NCI-H146 treated with DMSO at 0.1 percent for 48 hours (cell line): ENCODE data around the gene CPNE4.

Experiments
- DNase-seq: peaks from one replicate; lab custom pipeline; 2025; ENCODE audit not compliant: unreplicated experiment; lab: John Stamatoyannopoulos, UW

CPNE4 gene

GRCh38 chr3:132017137-132017536, 17.7 kb downstream of the CPNE4 start:
- no peak for DNase-seq

- DNase-seq, result no peak
Measured at GRCh38 chr3:132016061-132017041, 18.5 kb downstream of the CPNE4 start.

DNA sequence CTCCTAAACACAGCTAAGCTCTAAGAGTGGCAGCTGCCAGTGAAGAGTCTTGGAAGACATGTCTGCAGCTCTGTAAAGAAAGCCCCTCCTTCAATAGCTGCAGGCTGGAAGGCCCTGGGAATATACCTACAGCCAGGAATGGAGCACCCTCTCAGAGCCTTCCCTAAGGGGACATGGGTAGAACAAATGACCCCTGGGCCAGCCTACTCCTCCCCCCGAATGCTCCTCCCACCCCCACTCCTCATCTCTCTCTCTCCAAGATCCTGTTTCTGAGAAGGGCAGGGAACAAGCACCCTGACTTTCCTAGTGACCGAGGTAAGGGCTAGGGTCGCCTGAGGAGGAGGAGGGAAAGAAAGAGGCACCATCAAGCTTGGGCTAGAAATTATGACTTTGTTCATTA, 20.7 kb downstream of the CPNE4 start:
- no peak for DNase-seq

GRCh38 chr3:132009241-132009640, 25.6 kb downstream of the CPNE4 start:
- DNase-seq, result no peak

DNA sequence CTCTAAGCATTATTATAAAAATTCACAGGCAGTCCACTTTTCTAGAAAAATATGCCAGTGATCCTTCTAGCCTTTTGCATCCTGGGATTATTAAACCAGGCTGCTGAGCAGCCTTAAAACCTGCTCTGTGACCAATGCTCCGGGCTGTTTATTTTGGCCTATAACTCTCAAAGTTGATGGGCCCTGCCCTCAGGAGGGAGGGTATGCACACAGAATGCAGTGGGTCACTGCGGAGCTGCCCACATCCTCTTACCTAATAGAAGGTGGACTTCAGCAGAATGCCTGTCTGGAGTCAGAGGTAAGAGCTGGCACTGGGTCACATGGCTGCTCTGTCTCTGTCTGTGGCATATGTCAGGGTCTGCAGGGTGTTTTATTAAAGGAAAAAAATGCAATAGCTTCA, 26.0 kb downstream of the CPNE4 start:
- DNase-seq, result no peak

GRCh38 chr3:132007617-132008016, 27.2 kb downstream of the CPNE4 start:
- DNase-seq, result no peak

DNA sequence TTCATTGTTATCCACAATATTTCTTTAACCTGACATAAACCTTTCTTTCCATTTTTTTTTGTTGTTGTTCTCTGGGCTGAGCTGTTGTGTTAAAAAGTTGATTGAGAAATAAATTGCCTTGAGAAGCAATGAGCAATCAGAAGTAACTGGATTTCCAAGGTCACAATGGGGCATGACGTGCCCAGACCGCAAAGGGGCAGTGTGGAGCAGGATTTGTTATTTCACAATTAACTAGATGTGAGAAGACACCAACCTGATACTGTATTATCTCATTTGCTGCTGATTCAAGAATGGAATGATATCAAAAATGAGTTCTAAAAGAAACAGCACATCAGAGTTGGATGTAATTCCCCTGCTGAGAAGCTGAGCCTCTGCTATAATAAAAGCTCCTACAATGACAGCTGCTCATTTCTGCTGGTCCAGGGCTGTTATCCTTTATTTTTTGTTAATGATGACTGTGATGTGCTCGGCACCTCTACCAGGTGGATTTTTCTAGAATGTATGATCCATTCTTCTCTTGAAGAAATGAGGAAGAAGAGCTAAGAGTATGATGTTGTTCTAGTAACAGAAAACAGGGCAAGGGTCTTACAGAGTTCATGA, 28.1 kb downstream of the CPNE4 start:
- peak; percentile 6 for DNase-seq

DNA sequence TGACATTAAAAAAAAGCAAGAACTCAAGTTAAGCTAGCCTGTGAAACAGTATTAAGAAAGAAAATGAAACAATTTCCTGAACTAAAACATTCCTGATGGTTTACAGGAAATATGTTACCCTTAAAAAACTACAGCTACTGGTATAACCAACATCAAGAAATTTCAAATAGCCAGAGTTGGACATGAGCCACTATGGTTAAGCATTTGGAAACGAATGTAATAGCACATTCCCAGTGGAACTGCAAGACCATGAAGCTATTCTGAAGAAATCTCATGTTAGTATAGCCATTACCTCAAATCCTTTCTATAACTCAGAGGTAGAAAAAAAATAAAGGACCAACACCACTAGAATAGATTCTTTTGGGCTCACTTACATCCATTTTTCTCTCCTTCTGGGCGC, 30.2 kb downstream of the CPNE4 start:
- DNase-seq, result no peak

DNA sequence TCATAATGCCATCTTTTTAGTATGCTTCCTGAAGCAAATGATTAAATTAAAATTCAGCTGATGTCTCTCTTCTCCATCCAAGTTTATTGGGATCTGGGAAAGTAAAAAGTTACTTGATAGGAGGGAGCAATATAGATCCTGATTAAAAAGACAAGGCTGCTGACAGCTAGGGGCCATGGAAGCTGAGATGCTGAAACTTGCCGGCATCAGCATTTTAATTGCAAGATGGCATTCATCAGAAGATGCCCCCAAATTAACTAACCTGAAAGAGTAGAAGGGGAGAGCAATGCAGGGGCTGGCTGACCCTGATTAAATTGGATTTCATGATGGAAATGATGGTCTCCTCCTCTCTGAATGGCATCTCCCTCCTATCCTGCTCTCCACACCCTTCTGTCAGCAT, 31.1 kb downstream of the CPNE4 start:
- no peak for DNase-seq

- no peak for DNase-seq
Measured at GRCh38 chr3:132001999-132002398, 32.8 kb downstream of the CPNE4 start.

- no peak for DNase-seq
Measured at GRCh38 chr3:132001036-132001435, 33.8 kb downstream of the CPNE4 start.

DNA sequence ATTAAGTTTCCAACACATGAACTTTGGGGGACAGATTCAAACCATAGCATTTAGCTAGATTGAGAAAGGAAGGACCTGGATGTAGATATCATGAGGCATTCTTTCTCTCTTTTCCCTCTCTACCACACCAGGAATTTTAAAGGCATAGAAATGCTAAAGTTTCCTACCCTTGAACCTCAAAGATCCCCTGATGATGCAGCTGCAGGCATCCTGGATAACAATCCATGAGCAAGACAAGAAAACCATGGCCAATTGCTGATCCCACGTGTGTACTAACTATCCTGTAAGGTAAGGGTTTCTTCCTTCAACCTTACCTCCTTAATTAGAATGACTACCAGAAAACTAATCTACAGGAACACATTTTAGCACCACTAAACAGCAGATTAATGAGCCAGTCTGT, 36.8 kb downstream of the CPNE4 start:
- no peak for DNase-seq

GRCh38 chr3:131995891-131996290, 38.9 kb downstream of the CPNE4 start:
- no peak for DNase-seq

DNA sequence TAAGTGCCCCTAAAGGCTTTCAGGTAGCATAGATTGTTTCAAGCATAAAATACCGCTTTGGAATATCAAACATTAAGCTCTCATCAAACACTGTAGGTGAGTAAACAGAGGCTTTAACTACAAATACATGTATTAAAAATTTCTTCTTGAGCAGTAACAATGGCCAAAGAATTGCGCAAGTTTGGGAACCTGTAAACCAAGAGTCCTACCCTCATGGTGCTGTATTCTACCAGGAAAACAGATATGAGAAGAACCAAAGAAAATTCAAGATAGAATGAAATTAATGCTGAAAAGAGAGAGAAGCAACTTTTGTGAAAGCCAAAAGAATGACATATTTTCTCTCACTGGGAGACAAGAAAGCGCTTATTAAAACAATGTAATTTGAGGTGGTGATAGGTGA, 45.5 kb downstream of the CPNE4 start:
- no peak for DNase-seq

GRCh38 chr3:131988209-131988608, 46.6 kb downstream of the CPNE4 start:
- no peak for DNase-seq

DNA sequence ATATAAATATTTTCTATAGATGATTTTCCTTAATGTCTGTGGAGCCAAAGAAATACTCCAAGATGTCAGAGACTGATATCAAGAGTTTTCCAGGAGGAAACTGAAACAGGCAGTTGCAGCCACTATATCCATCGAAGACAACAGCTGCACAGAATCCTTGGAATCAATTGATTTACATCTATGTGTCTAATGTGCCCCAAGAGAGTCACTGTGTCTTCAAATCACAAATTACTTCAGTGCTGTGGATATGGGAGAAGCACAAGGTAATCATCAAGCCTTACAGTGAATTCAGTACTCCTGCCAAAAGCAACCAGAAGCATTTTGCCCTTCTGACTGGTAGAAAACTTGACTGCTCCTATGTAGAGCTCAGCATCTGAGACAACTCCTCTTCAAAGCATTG, 51.1 kb downstream of the CPNE4 start:
- no peak for DNase-seq

DNA sequence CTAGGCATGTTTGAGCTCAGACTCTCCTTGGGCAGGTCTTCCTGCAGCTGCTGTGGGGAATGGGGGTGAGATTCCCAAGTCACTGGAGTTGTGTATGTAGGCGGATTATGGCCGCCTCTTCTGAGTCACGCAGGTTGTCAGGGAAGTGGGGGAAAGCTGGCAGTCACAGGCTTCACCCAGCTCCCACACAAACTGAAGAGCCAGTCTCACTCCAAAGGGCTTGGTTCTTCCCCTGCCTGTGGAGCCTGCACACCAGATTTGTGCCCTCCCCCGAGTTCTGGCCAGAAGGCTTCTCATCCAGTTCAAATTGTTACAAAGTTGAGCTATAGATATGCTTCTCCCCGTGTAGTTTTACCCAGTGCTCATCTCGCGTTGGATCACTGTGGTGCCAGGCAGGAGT, 53.5 kb downstream of the CPNE4 start:
- DNase-seq, result no peak

- DNase-seq, result no peak
Measured at GRCh38 chr3:131976448-131976847, 58.4 kb downstream of the CPNE4 start.

DNA sequence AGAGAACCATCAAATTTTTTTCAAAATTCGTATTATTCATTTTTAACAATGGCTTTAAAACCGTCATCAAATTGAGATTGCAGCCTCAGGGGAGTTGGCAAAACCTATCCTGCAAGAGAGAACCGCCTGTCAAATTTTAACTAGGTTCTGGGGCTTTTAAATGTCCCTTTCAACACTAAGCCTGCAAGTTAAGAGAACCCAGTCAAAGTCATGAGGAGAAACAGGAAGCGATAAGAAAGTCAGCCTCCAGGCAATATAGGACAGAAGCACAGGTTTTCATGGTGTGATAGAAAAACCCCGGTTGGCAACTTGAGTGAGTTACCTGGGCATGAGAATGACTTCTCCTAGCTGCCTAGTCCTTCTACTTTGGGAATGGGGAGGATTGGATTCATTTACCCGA, 59.8 kb downstream of the CPNE4 start:
- no peak for DNase-seq

- DNase-seq, result no peak
Measured at GRCh38 chr3:131973731-131974130, 61.1 kb downstream of the CPNE4 start.

DNA sequence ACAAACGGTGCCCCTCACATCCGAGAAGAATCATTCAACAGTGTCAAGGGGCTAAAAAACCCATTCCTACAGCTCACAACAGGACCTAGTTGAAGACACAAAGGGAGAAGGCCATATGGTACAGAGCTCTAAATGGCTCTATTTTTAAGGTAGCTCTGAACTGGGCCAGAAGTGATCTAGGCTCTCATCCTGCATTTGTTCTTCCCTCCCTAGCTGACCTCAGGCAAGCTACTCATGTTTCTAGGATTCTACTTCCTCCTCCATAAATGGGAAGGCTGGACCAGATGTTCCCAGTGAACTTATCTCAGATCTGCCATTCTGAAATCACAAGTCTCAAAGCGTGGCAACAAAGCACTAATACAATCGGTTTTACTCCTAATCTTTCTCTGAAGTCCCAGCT, 62.3 kb downstream of the CPNE4 start:
- no peak for DNase-seq

GRCh38 chr3:131972091-131972490, 62.7 kb downstream of the CPNE4 start:
- no peak for DNase-seq
